HG03175 (cell line): ENCODE data around the gene IFNG-AS1.

Experiments used
- ATAC-seq: cut with Tn5 transposase; IDR thresholded peaks from one replicate; pipeline ENCODE4 v1.9.1; 2021; ENCODE audit warnings: mild to moderate bottlenecking, moderate library complexity; ENCODE audit not compliant: unreplicated experiment

Gene IFNG-AS1

GRCh38 chr12:67993143-67993542 is 3.9 kb downstream of the IFNG-AS1 start:
- ATAC-seq: no peak

- no peak for ATAC-seq
These were observed 4.8 kb downstream of the IFNG-AS1 start for GRCh38 chr12:67994046-67994445.

- no peak for ATAC-seq
These were observed 7.1 kb downstream of the IFNG-AS1 start for GRCh38 chr12:67996347-67996746.

GRCh38 chr12:67998379-67998778 is 9.1 kb downstream of the IFNG-AS1 start:
- no peak for ATAC-seq

- no peak for ATAC-seq
These were observed 10.0 kb downstream of the IFNG-AS1 start for GRCh38 chr12:67999244-67999643.

- no peak for ATAC-seq
These were observed 12.5 kb downstream of the IFNG-AS1 start for GRCh38 chr12:68001486-68002466.

GRCh38 chr12:68003777-68004176 is 14.5 kb downstream of the IFNG-AS1 start:
- no peak for ATAC-seq

- ATAC-seq: peak; percentile 53
These were observed 17.8 kb downstream of the IFNG-AS1 start for GRCh38 chr12:68007033-68007432.

GRCh38 chr12:68007466-68007865 is 18.2 kb downstream of the IFNG-AS1 start:
- ATAC-seq: no peak

GRCh38 chr12:68011206-68011881 is 22.1 kb downstream of the IFNG-AS1 start:
- ATAC-seq: no peak

- ATAC-seq: no peak
These were observed 22.6 kb downstream of the IFNG-AS1 start for GRCh38 chr12:68011882-68012207.

- peak; percentile 95 for ATAC-seq
These were observed 23.5 kb downstream of the IFNG-AS1 start for GRCh38 chr12:68012712-68013111.

GRCh38 chr12:68013181-68013580 is 23.9 kb downstream of the IFNG-AS1 start:
- ATAC-seq: peak; percentile 7

GRCh38 chr12:68016136-68016535 is 26.9 kb downstream of the IFNG-AS1 start:
- ATAC-seq: no peak

- no peak for ATAC-seq
These were observed 29.1 kb downstream of the IFNG-AS1 start for GRCh38 chr12:68018315-68018714.

GRCh38 chr12:68020049-68020448 is 30.8 kb downstream of the IFNG-AS1 start:
- ATAC-seq: no peak

- no peak for ATAC-seq
These were observed 31.5 kb downstream of the IFNG-AS1 start for GRCh38 chr12:68020699-68021098.

- ATAC-seq: no peak
These were observed 39.4 kb downstream of the IFNG-AS1 start for GRCh38 chr12:68028647-68029046.

GRCh38 chr12:68030248-68030647 is 41.0 kb downstream of the IFNG-AS1 start:
- no peak for ATAC-seq

GRCh38 chr12:68031174-68031573 is 41.9 kb downstream of the IFNG-AS1 start:
- ATAC-seq: no peak

- no peak for ATAC-seq
These were observed 42.9 kb downstream of the IFNG-AS1 start for GRCh38 chr12:68031881-68032739.
